Natural killer cell (primary cell): ENCODE data around the gene UBE2J1. TPM values are rescaled to one million over a fixed set of nuclear protein-coding genes. Genes with fewer than 3 reads are reported as not detected.

Experiments used
- ATAC-seq, 3 donors: fragments of 150-1000 bp in 2 of 3; fragments of 200-7000 bp in 1 of 3; cut with Tn5 transposase; 1 replicate in 1 of 3; 2 replicates in 2 of 3; pipeline ENCODE4 v1.10.0; 2021; ENCODE audit warnings: mild to moderate bottlenecking in 2 of 3, moderate library complexity in 2 of 3
- DNase-seq, 2 donors: peaks; one replicate each; pipeline versions ENCODE4 v3.0.0 to v3.0.0-alpha.2; 2013 to 2021; ENCODE audit warnings: mixed read lengths in 1 of 2
- H3K27ac ChIP-seq: one replicate; pipeline ENCODE4 v1.5.1; 2013; ENCODE audit warnings: mild to moderate bottlenecking, low read length
- H3K27me3 ChIP-seq: one replicate; pipeline ENCODE4 v1.6.1; 2013; ENCODE audit warnings: low read length; ENCODE audit not compliant: control insufficient read depth, insufficient read depth
- H3K36me3 ChIP-seq: one replicate; pipeline ENCODE4 v1.6.1; 2013; ENCODE audit warnings: low read length; ENCODE audit not compliant: control insufficient read depth, insufficient read depth
- H3K4me1 ChIP-seq: one replicate; pipeline ENCODE4 v1.6.1; 2013; ENCODE audit warnings: low read length; ENCODE audit not compliant: control insufficient read depth, insufficient read depth
- H3K4me3 ChIP-seq: one replicate; pipeline ENCODE4 v1.5.1; 2013; ENCODE audit warnings: low read length
- H3K9me3 ChIP-seq: one replicate; pipeline ENCODE4 v1.6.1; 2013; ENCODE audit warnings: low read length; ENCODE audit not compliant: control insufficient read depth, insufficient read depth
- H3K27ac Mint-ChIP-seq, 2 donors: one replicate each; pipeline ENCODE4 v1.8.0; 2022; ENCODE audit warnings: mild to moderate bottlenecking in 2 of 2, mixed read lengths in 2 of 2, moderate library complexity in 1 of 2
- H3K27me3 Mint-ChIP-seq, 2 donors: one replicate each; pipeline ENCODE4 v1.8.0; 2022; ENCODE audit warnings: low read depth in 2 of 2, mixed read lengths in 2 of 2
- H3K36me3 Mint-ChIP-seq: one replicate; pipeline ENCODE4 v1.8.0; 2022; ENCODE audit warnings: mixed read lengths
- H3K4me1 Mint-ChIP-seq, 2 donors: one replicate each; pipeline ENCODE4 v1.8.0; 2022; ENCODE audit warnings: mixed read lengths in 2 of 2
- H3K4me3 Mint-ChIP-seq: one replicate; pipeline ENCODE4 v1.8.0; 2022; ENCODE audit warnings: mild to moderate bottlenecking, moderate library complexity, mixed read lengths
- H3K9me3 Mint-ChIP-seq, 2 donors: one replicate each; pipeline ENCODE4 v1.8.0; 2022; ENCODE audit warnings: mixed read lengths in 2 of 2
- CTCF ChIP-seq: fragments of 200-600 bp; IDR thresholded peaks from one replicate; pipeline ENCODE4 v1.8.0; 2022; ENCODE audit warnings: antibody characterized with exemption
- WGBS: methylation state at CpG from one replicate; pipeline ENCODE4 v1.1.7; 2013; ENCODE audit warnings: missing lambda C conversion rate; ENCODE audit not compliant: insufficient coverage; 5-methylcytosine and 5-hydroxymethylcytosine counted together
- intact Hi-C: fragments of 100-400 bp; cut with micrococcal nuclease; formaldehyde crosslinking; loops from one replicate; pipeline ENCODE4 v1.14.2; 2022
- total RNA-seq, 4 donors: library from RNA; stranded (reverse); fragments of 120-200 nt in 1 of 4; gene quantifications; one replicate each; pipeline versions ENCODE4 v1.2.3 to v1.2.4, GENCODE V29; 2013 to 2022

UBE2J1 gene
- total RNA-seq, 3 donors from 2014 or later (not counting 1 experiment from before 2014, with no cell fraction given), result 34.1 to 58.1 (median 45.9) TPM

- no peak for DNase-seq
- no peaks in the 10 kb centered on the region for H3K4me1 ChIP-seq
- no peak for TF ChIP-seq CTCF
- H3K36me3 ChIP-seq, result peaks cover 67% of the 10 kb centered on the region
- ATAC-seq, result no peak
- H3K4me1 Mint-ChIP-seq, result peaks cover 0 to 9% of the 10 kb centered on the region in 2 donors
- 100% methylated on average over 2 of the region's 3 CpGs for WGBS
- intact Hi-C loops, result no loop called here
- no peaks in the 10 kb centered on the region for H3K27me3 ChIP-seq
- H3K4me3 ChIP-seq, result no peak overlapping the region
- no peak overlapping the region for H3K27ac ChIP-seq
- no peaks in the 10 kb centered on the region for H3K9me3 Mint-ChIP-seq
- H3K27ac Mint-ChIP-seq, result no peak overlapping the region
- peaks cover 7% of the 10 kb centered on the region for H3K36me3 Mint-ChIP-seq
- no peaks in the 10 kb centered on the region for H3K9me3 ChIP-seq
- no peak overlapping the region for H3K4me3 Mint-ChIP-seq
- H3K27me3 Mint-ChIP-seq, result no peaks in the 10 kb centered on the region
Measured at GRCh38 chr6:89335164-89335563, 17.4 kb downstream of the UBE2J1 start.

GRCh38 chr6:89330910-89331309 lies 21.6 kb downstream of the UBE2J1 start:
- Mint-ChIP-seq H3K27me3 (no peaks in the 10 kb centered on the region), H3K4me1 (peaks cover 0 to 4% of the 10 kb centered on the region in 2 donors), H3K4me3 (no peak overlapping the region), H3K27ac (no peak overlapping the region), H3K36me3 (peaks cover 34% of the 10 kb centered on the region), H3K9me3 (no peaks in the 10 kb centered on the region)
- intact Hi-C loops, result no loop called here
- TF ChIP-seq CTCF, result no peak
- 100% methylated on average over 1 of the region's 1 CpG for WGBS
- Histone ChIP-seq H3K27me3 (no peaks in the 10 kb centered on the region), H3K4me3 (no peak overlapping the region), H3K36me3 (peaks cover 73% of the 10 kb centered on the region), H3K4me1 (no peaks in the 10 kb centered on the region), H3K9me3 (no peaks in the 10 kb centered on the region), H3K27ac (no peak overlapping the region)
- no peak for DNase-seq
- no peak for ATAC-seq

GRCh38 chr6:89328976-89329375 lies 23.5 kb downstream of the UBE2J1 start:
- Histone ChIP-seq H3K36me3 (peaks cover 59% of the 10 kb centered on the region), H3K27me3 (no peaks in the 10 kb centered on the region), H3K27ac (no peak overlapping the region), H3K4me3 (no peak overlapping the region), H3K4me1 (no peaks in the 10 kb centered on the region), H3K9me3 (no peaks in the 10 kb centered on the region)
- intact Hi-C loops, result no loop called here
- WGBS, result no CpG with 5 or more reads among the region's 1 CpG
- Mint-ChIP-seq H3K36me3 (peaks cover 34% of the 10 kb centered on the region), H3K9me3 (no peaks in the 10 kb centered on the region), H3K27me3 (no peaks in the 10 kb centered on the region), H3K4me1 (peaks cover 0 to 4% of the 10 kb centered on the region in 2 donors), H3K4me3 (no peak overlapping the region), H3K27ac (no peak overlapping the region)
- no peak for DNase-seq
- TF ChIP-seq CTCF, result no peak
- no peak for ATAC-seq

GRCh38 chr6:89324304-89324703 lies 28.2 kb downstream of the UBE2J1 start:
- intact Hi-C loops, result no loop called here

More at GRCh38 chr6:89324304-89324703, 28.2 kb downstream of the UBE2J1 start:
- no peak overlapping the region for H3K27ac Mint-ChIP-seq
- no peak for DNase-seq
- H3K4me1 Mint-ChIP-seq, result peaks cover 0 to 12% of the 10 kb centered on the region in 2 donors
- 87% methylated on average over 3 of the region's 3 CpGs for WGBS
- peaks cover 21% of the 10 kb centered on the region for H3K36me3 Mint-ChIP-seq
- no peaks in the 10 kb centered on the region for H3K27me3 Mint-ChIP-seq
- no peak for ATAC-seq
- no peaks in the 10 kb centered on the region for H3K27me3 ChIP-seq
- no peaks in the 10 kb centered on the region for H3K9me3 Mint-ChIP-seq
- H3K4me3 Mint-ChIP-seq, result no peak overlapping the region
- no peak for TF ChIP-seq CTCF
- H3K9me3 ChIP-seq, result no peaks in the 10 kb centered on the region
- H3K27ac ChIP-seq, result no peak overlapping the region
- peaks cover 30% of the 10 kb centered on the region for H3K36me3 ChIP-seq
- no peaks in the 10 kb centered on the region for H3K4me1 ChIP-seq
- no peak overlapping the region for H3K4me3 ChIP-seq
